HepG2 (cell line): ENCODE results near the gene MADCAM1. TPM values are rescaled to one million over a fixed set of nuclear protein-coding genes. Genes with fewer than 3 reads are reported as not detected.

Experiments
- FOXO1 ChIP-seq: sonication (generic); formaldehyde crosslinking; IDR thresholded peaks from 2 replicates; pipeline ENCODE4 v1.4.0; 2020; ENCODE audit warnings: missing genetic modification reagents
- KLF12 ChIP-seq: sonication (generic); formaldehyde crosslinking; IDR thresholded peaks from 2 replicates; pipeline ENCODE4 v1.4.0; 2020; ENCODE audit warnings: missing genetic modification reagents, borderline replicate concordance
- NR2F2 ChIP-seq: IDR thresholded peaks from 2 replicates; pipeline ENCODE4 v1.6.1; 2012; ENCODE audit warnings: low read depth, inconsistent platforms, borderline replicate concordance
- STAG1 ChIP-seq: sonication (generic); formaldehyde crosslinking; IDR thresholded peaks from 2 replicates; pipeline ENCODE4 v1.4.0; 2020; ENCODE audit warnings: missing genetic modification reagents
- ZNF607 ChIP-seq: sonication (generic); formaldehyde crosslinking; IDR thresholded peaks from 2 replicates; pipeline ENCODE4 v1.5.1; 2020; ENCODE audit warnings: missing genetic modification reagents, mild to moderate bottlenecking, borderline replicate concordance
- polyA plus RNA-seq, 8 experiments: library from polyadenylated mRNA; depleted of rRNA in 3 of 8; stranded (reverse) in 7 of 8; unstranded in 1 of 8; fragments of >200 nt; fragmentation: Illumina TruSeq in 4 of 8; extraction: Trizol in 4 of 8; gene quantifications; 2 replicates each; pipeline versions ENCODE4 v1.2.1 to v1.2.3, GENCODE V29; 2011 to 2016; ENCODE audit warnings: low read depth in 4 of 8, missing spikeins in 1 of 8, mixed read lengths in 1 of 8; ENCODE audit not compliant: insufficient read depth in 1 of 8
- total RNA-seq, 5 experiments: library from RNA; depleted of rRNA; stranded (reverse); fragments of >200 nt; fragmentation: Illumina TruSeq; extraction: Trizol; gene quantifications; 2 replicates each; pipeline ENCODE4 v1.2.3, GENCODE V29; 2016; ENCODE audit warnings: low read depth in 1 of 5
- TF ChIP-seq, protein P1 (sequence below), 2 experiments: fragments of 450-650 bp in 1 of 2; sonication (generic) in 1 of 2; formaldehyde crosslinking in 1 of 2; IDR thresholded peaks; 2 replicates each; pipeline versions ENCODE4 v1.6.1 to v1.8.0; 2016 to 2022; ENCODE audit warnings: antibody characterized with exemption in 1 of 2, mild to moderate bottlenecking in 1 of 2, missing genetic modification reagents in 1 of 2
- TF ChIP-seq, protein P2 (sequence below): sonication (generic); formaldehyde crosslinking; IDR thresholded peaks from 2 replicates; pipeline ENCODE4 v1.4.0; 2020; ENCODE audit warnings: low read depth, mild to moderate bottlenecking, missing genetic modification reagents
- TF ChIP-seq, protein P3 (sequence below): sonication (generic); formaldehyde crosslinking; IDR thresholded peaks from 2 replicates; pipeline ENCODE4 v1.4.0; 2020; ENCODE audit warnings: missing genetic modification reagents
- TF ChIP-seq, protein P4 (sequence below), 2 experiments: sonication (generic) in 1 of 2; formaldehyde crosslinking in 1 of 2; IDR thresholded peaks; 2 replicates each; pipeline versions ENCODE4 v1.5.1 to v1.6.1; 2011 to 2020; ENCODE audit warnings: borderline replicate concordance in 1 of 2, low read depth in 1 of 2, low read length in 1 of 2, mild to moderate bottlenecking in 1 of 2, missing genetic modification reagents in 1 of 2, moderate library complexity in 1 of 2

MADCAM1 gene
- total and polyA plus RNA-seq, 2 of the 13 experiments (the other 11 are each of a cell fraction or from before 2014, with no cell fraction given): 0.29 to 0.33 TPM

DNA sequence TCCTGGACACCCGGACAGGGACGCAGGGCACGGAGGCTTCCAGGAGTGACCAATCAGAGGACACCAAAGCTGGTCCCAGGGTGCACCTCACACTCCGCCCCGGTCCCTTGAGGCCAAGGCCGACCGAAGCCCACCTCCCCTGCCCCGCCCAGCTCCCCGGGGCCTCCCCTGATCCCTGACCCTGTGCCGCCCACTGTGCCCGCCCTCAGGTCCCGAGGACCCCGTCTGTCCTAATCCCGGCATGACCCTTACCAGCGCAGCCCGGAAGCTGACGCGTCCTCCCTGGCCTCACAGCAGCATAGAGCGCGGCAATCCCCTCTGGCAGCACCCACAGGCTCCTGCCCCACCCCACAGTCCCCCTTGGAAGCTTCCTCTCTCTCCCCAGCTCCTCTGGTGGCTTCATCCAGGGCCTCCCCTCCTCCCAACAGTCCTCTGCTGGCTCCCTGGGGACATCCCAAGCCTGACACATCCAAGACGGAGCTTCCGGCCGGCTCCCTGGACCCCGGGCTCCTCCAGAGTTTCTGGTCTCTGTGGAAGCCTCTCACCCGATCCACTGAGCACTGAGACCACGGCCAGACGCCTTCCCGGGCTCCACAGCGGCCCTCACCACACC lies 27.9 kb downstream of the MADCAM1 start (continued):
- TF ChIP-seq, protein P1, sequence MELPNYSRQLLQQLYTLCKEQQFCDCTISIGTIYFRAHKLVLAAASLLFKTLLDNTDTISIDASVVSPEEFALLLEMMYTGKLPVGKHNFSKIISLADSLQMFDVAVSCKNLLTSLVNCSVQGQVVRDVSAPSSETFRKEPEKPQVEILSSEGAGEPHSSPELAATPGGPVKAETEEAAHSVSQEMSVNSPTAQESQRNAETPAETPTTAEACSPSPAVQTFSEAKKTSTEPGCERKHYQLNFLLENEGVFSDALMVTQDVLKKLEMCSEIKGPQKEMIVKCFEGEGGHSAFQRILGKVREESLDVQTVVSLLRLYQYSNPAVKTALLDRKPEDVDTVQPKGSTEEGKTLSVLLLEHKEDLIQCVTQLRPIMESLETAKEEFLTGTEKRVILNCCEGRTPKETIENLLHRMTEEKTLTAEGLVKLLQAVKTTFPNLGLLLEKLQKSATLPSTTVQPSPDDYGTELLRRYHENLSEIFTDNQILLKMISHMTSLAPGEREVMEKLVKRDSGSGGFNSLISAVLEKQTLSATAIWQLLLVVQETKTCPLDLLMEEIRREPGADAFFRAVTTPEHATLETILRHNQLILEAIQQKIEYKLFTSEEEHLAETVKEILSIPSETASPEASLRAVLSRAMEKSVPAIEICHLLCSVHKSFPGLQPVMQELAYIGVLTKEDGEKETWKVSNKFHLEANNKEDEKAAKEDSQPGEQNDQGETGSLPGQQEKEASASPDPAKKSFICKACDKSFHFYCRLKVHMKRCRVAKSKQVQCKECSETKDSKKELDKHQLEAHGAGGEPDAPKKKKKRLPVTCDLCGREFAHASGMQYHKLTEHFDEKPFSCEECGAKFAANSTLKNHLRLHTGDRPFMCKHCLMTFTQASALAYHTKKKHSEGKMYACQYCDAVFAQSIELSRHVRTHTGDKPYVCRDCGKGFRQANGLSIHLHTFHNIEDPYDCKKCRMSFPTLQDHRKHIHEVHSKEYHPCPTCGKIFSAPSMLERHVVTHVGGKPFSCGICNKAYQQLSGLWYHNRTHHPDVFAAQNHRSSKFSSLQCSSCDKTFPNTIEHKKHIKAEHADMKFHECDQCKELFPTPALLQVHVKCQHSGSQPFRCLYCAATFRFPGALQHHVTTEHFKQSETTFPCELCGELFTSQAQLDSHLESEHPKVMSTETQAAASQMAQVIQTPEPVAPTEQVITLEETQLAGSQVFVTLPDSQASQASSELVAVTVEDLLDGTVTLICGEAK (IDR thresholded peaks at IDR 0.05): no peak
- TF ChIP-seq, protein P1 (CRISPR knock-in tag; IDR thresholded peaks at IDR 0.05): 0 out of 2 replicates have a peak, but pooled peaks have one; percentile 32
- TF ChIP-seq, protein P2, sequence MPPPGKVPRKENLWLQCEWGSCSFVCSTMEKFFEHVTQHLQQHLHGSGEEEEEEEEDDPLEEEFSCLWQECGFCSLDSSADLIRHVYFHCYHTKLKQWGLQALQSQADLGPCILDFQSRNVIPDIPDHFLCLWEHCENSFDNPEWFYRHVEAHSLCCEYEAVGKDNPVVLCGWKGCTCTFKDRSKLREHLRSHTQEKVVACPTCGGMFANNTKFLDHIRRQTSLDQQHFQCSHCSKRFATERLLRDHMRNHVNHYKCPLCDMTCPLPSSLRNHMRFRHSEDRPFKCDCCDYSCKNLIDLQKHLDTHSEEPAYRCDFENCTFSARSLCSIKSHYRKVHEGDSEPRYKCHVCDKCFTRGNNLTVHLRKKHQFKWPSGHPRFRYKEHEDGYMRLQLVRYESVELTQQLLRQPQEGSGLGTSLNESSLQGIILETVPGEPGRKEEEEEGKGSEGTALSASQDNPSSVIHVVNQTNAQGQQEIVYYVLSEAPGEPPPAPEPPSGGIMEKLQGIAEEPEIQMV: peak; percentile 69; the same call in 1 of the 2 replicates
- peak; percentile 39; the same call in 1 of the 2 replicates for TF ChIP-seq ZNF607 (CRISPR knock-in tag)
- peak; percentile 74 for TF ChIP-seq FOXO1 (CRISPR knock-in tag)
- 0 out of 2 replicates have a peak, but pooled peaks have one; percentile 8 for TF ChIP-seq STAG1 (CRISPR knock-in tag)
- TF ChIP-seq KLF12 (CRISPR knock-in tag): peak; percentile 77; the same call in 1 of the 2 replicates
- TF ChIP-seq, protein P3, sequence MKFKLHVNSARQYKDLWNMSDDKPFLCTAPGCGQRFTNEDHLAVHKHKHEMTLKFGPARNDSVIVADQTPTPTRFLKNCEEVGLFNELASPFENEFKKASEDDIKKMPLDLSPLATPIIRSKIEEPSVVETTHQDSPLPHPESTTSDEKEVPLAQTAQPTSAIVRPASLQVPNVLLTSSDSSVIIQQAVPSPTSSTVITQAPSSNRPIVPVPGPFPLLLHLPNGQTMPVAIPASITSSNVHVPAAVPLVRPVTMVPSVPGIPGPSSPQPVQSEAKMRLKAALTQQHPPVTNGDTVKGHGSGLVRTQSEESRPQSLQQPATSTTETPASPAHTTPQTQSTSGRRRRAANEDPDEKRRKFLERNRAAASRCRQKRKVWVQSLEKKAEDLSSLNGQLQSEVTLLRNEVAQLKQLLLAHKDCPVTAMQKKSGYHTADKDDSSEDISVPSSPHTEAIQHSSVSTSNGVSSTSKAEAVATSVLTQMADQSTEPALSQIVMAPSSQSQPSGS: peak; percentile 73; the same call in 1 of the 2 replicates
- TF ChIP-seq, protein P4, sequence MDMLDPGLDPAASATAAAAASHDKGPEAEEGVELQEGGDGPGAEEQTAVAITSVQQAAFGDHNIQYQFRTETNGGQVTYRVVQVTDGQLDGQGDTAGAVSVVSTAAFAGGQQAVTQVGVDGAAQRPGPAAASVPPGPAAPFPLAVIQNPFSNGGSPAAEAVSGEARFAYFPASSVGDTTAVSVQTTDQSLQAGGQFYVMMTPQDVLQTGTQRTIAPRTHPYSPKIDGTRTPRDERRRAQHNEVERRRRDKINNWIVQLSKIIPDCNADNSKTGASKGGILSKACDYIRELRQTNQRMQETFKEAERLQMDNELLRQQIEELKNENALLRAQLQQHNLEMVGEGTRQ (IDR thresholded peaks at IDR 0.05; ENCODE audit: low read depth, low read length): no peak
- TF ChIP-seq, protein P4 (CRISPR knock-in tag; IDR thresholded peaks at IDR 0.05; ENCODE audit: borderline replicate concordance): peak; percentile 25; the same call in 1 of the 2 replicates
- TF ChIP-seq NR2F2: peak; percentile 96
